Prostate gland (tissue), 2 donors: ENCODE results near the gene WDR13.

Source experiments
- CTCF ChIP-seq, 4 experiments: fragments of 200-600 bp in 2 of 4; fragments of 450-650 bp in 2 of 4; sonication (generic) in 2 of 4; IDR thresholded peaks; 1 replicate in 3 of 4; 2 replicates in 1 of 4; pipeline ENCODE4 v1.5.1; 2016 to 2019; ENCODE audit warnings: antibody characterized with exemption in 4 of 4, mild to moderate bottlenecking in 2 of 4, moderate library complexity in 2 of 4
- POLR2AphosphoS5 ChIP-seq: sonication (generic); formaldehyde crosslinking; IDR thresholded peaks from one replicate; pipeline ENCODE4 v1.6.1; 2017; ENCODE audit warnings: antibody characterized with exemption

GRCh38 chrX:48601741-48602394, 4.6 kb downstream of the WDR13 start:
- TF ChIP-seq CTCF (IDR thresholded peaks at IDR 0.05) (no peak), POLR2AphosphoS5 (no peak)
